Measurements from ENCODE around the gene ANG. TPM values are rescaled to one million over a fixed set of nuclear protein-coding genes. Genes with fewer than 3 reads are reported as not detected.
"Not testable (repeated sequence)": the region's sequence is repeated elsewhere in the genome, so short reads cannot be mapped to it uniquely, and the experiment has no call there.

The ANG gene
- total RNA-seq, 1 donor from 2014 or later = 0.82 TPM

GRCh38 chr14:20733684-20734429 lies 45.3 kb downstream of the ANG start:
- DNase-seq (ENCODE audit: low spot score in 2 of 2) = no peak
- FAIRE-seq = no peak

GRCh38 chr14:20734430-20734806 lies 45.9 kb downstream of the ANG start:
- DNase-seq (ENCODE audit: low spot score in 2 of 2) = no peak

GRCh38 chr14:20738292-20738691 lies 49.7 kb downstream of the ANG start:
- FAIRE-seq; DNase-seq (ENCODE audit: low spot score in 2 of 2): not testable (repeated sequence)

More at GRCh38 chr14:20734430-20734806, 45.9 kb downstream of the ANG start:
- FAIRE-seq = no peak

- FAIRE-seq (no peak), DNase-seq (ENCODE audit: low spot score in 2 of 2) (no peak)
These were observed 53.6 kb downstream of the ANG start for GRCh38 chr14:20742132-20742531.

GRCh38 chr14:20743556-20743955 lies 55.0 kb downstream of the ANG start:
- DNase-seq (ENCODE audit: low spot score in 2 of 2) (no peak), FAIRE-seq (no peak)

Small RNA genes within 50 kb of the gene (small RNA-seq; reads per million reads assigned to genes)
- gene RF00019 = not detected

Other genes starting within 250 kb of the ANG start
- gene OSGEP, start 234.0 kb upstream of the ANG start, total RNA-seq = 36.3 TPM
- 64.4 TPM for gene APEX1, start 233.5 kb upstream of the ANG start, total RNA-seq
- gene PIP4P1, start 227.3 kb upstream of the ANG start, total RNA-seq = 33.8 TPM
- gene PNP, start 219.4 kb upstream of the ANG start, total RNA-seq = 5.3 TPM
- gene RNASE10, start 183.2 kb upstream of the ANG start, total RNA-seq = 0.41 TPM
- not detected for gene RNASE9, start 127.7 kb upstream of the ANG start, total RNA-seq
- not detected for gene RNASE11, start 100.8 kb upstream of the ANG start, total RNA-seq
- gene RNASE12, start 97.4 kb upstream of the ANG start, total RNA-seq = not detected
- not detected for gene OR6S1, start 47.1 kb upstream of the ANG start, total RNA-seq
- gene RNASE4, start 4.2 kb upstream of the ANG start, total RNA-seq = 1.2 TPM
- not detected for gene EDDM3A, start 57.1 kb downstream of the ANG start, total RNA-seq
- gene EDDM3B, start 79.6 kb downstream of the ANG start, total RNA-seq = not detected
- 1.2 TPM for gene RNASE6, start 92.5 kb downstream of the ANG start, total RNA-seq
- 12.2 TPM for gene RNASE1, start 114.1 kb downstream of the ANG start, total RNA-seq
- not detected for gene RNASE3, start 202.6 kb downstream of the ANG start, total RNA-seq

Data from frontal cortex (tissue), 4 donors.